Stimulated activated CD4-positive, alpha-beta T cell treated with anti-CD3 and anti-CD28 coated beads, TNF-alpha, amount 100 ng/mL, for 4 hours (primary cell): Measurements from ENCODE around the gene OGFOD2.

Experiments
- DNase-seq, 3 experiments: peaks; one replicate each; pipeline ENCODE4 v3.0.0-alpha.2; 2020; ENCODE audit warnings: low read depth in 3 of 3

OGFOD2 gene

GRCh38 chr12:122951406-122951805 is 23.6 kb upstream of the OGFOD2 start:
- no peak for DNase-seq

- DNase-seq: peak; percentile 45 to 59 (median 57)
These were observed 22.8 kb upstream of the OGFOD2 start for GRCh38 chr12:122951979-122952892.

GRCh38 chr12:122955156-122955555 is 19.9 kb upstream of the OGFOD2 start:
- DNase-seq: no peak

- DNase-seq: no peak
These were observed 19.0 kb upstream of the OGFOD2 start for GRCh38 chr12:122956035-122956434.

GRCh38 chr12:122958198-122958888 is 16.7 kb upstream of the OGFOD2 start:
- DNase-seq: no peak

- DNase-seq: no peak
These were observed 15.4 kb upstream of the OGFOD2 start for GRCh38 chr12:122959566-122960192.

GRCh38 chr12:122960193-122960569 is 14.9 kb upstream of the OGFOD2 start:
- no peak for DNase-seq

GRCh38 chr12:122961531-122962329 is 13.3 kb upstream of the OGFOD2 start:
- DNase-seq: no peak

GRCh38 chr12:122963941-122964265 is 11.1 kb upstream of the OGFOD2 start:
- no peak for DNase-seq

GRCh38 chr12:122964439-122965257 is 10.4 kb upstream of the OGFOD2 start:
- DNase-seq: no peak

- DNase-seq: no peak
These were observed 9.7 kb upstream of the OGFOD2 start for GRCh38 chr12:122965321-122965751.

- peak; percentile 93 to 94 (median 94) for DNase-seq
These were observed 8.9 kb upstream of the OGFOD2 start, which contains the start of gene ABCB9 for GRCh38 chr12:122965851-122966742. TSS of gene ABCB9 (minus strand) at chr12:122966463. CDS start at chr12:122960235, 6,228 bp downstream.

- DNase-seq: no peak
These were observed 8.1 kb upstream of the OGFOD2 start for GRCh38 chr12:122966743-122967550.

GRCh38 chr12:122968104-122968503 is 6.9 kb upstream of the OGFOD2 start:
- DNase-seq: no peak

GRCh38 chr12:122969676-122970075 is 5.4 kb upstream of the OGFOD2 start:
- no peak for DNase-seq

GRCh38 chr12:122974274-122974891 is 661 bp upstream of the OGFOD2 start:
- DNase-seq: peak; percentile 98 to 99 (median 99)

- DNase-seq: no peak
These were observed 975 bp downstream of the OGFOD2 start for GRCh38 chr12:122975790-122976647.

GRCh38 chr12:122976648-122976975 is 1.6 kb downstream of the OGFOD2 start:
- DNase-seq: no peak
